ENCODE results near the gene TRA2A. TPM values are rescaled to one million over a fixed set of nuclear protein-coding genes. Genes with fewer than 3 reads are reported as not detected.

Gene TRA2A
- total RNA-seq, 1 experiment from 2014 or later = 169 TPM

DNA sequence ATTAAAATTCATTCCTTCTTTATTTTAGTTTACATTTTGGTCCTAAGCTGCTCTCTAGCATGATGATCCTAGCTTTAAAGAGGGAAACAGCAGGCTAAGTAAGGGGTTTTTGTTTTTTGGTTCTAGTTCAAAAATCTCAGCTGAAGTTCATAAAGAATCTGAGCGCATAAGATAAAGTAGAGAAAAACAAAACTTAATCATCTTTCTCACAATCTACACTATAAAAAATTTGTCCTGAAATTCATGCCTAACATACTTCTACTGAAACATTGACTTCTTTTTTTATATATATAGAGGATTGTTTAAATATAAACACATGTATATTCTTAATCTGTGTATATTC is 54.7 kb downstream of the TRA2A start:
- WGBS (ENCODE audit: extremely low coverage, insufficient read length, low lambda C conversion rate) = no CpG with 5 or more reads among the region's 1 CpG

More for the DNA sequence above, 54.7 kb downstream of the TRA2A start:
- H3K27me3 ChIP-seq (ENCODE audit: insufficient read depth, low read length) = no peaks in the 10 kb centered on the region
- no peak overlapping the region for H3K23ac ChIP-seq (ENCODE audit: insufficient read length, low read depth, low read length)
- no peak overlapping the region for H4K5ac ChIP-seq (ENCODE audit: insufficient read length, low read depth, low read length)
- H3K27ac ChIP-seq (ENCODE audit: insufficient read length, low read depth, low read length) = no peak overlapping the region
- H3K23me2 ChIP-seq (ENCODE audit: insufficient read length, low read depth, low read length, poor library complexity, severe bottlenecking) = peaks cover 14% of the 10 kb centered on the region
- no peak overlapping the region for H2AK5ac ChIP-seq (ENCODE audit: insufficient read length, low read length)
- no peak overlapping the region for H3K14ac ChIP-seq (ENCODE audit: insufficient read depth, low read length)
- DNase-seq = no peak
- H2AFZ ChIP-seq (ENCODE audit: low read length) = no peak overlapping the region
- no peaks in the 10 kb centered on the region; a peak in 1 of 5 replicates for H3K9me3 Mint-ChIP-seq
- no peaks in the 10 kb centered on the region for H4K20me1 ChIP-seq (ENCODE audit: control insufficient read depth, insufficient read depth, insufficient read length)
- peak overlapping the region; percentile 91 for H3K4me3 Mint-ChIP-seq
- H3K4me1 ChIP-seq (ENCODE audit: insufficient read depth, low read length) = peaks cover 2% of the 10 kb centered on the region; the same call in 1 of the 2 replicates
- peak overlapping the region in 2 of 3 experiments; percentile 84 to 93; a peak in 3 of 7 replicates for H3K27ac Mint-ChIP-seq
- H3K36me3 Mint-ChIP-seq (ENCODE audit: insufficient read depth in 1 of 3, low read depth in 3 of 3) = peaks cover 0 to 3% (median 2%) of the 10 kb centered on the region in 3 experiments; a peak in 5 of 7 replicates
- H3K4ac ChIP-seq (ENCODE audit: low read depth, low read length) = no peak overlapping the region
- no peak overlapping the region for H2BK20ac ChIP-seq (ENCODE audit: low read depth, low read length, poor library complexity, severe bottlenecking)
- peaks cover 12% of the 10 kb centered on the region; the same call in 1 of the 2 replicates for H3K79me2 ChIP-seq (ENCODE audit: insufficient read depth, low read length)
- H3K27me3 Mint-ChIP-seq (ENCODE audit: low read depth) = no peaks in the 10 kb centered on the region
- no peaks in the 10 kb centered on the region for H3K9me3 ChIP-seq (ENCODE audit: control insufficient read depth, low read depth, low read length)
- no peak overlapping the region for H3K56ac ChIP-seq (ENCODE audit: insufficient read length, low read depth, low read length)
- no peaks in the 10 kb centered on the region for H3K79me1 ChIP-seq (ENCODE audit: insufficient read depth, low read depth, low read length, poor library complexity, severe bottlenecking)
- peak overlapping the region; percentile 90 for H3K4me2 ChIP-seq (ENCODE audit: insufficient read depth, insufficient read length, low read length)
- peaks cover 33 to 40% of the 10 kb centered on the region in 2 experiments for H3K4me1 Mint-ChIP-seq
- no peak overlapping the region for H4K91ac ChIP-seq (ENCODE audit: insufficient read length, low read depth, low read length)
- H2BK12ac ChIP-seq (ENCODE audit: insufficient read length, low read depth, low read length) = no peak overlapping the region
- H2BK15ac ChIP-seq (ENCODE audit: low read depth, low read length) = no peak overlapping the region
- no peak overlapping the region for H3T11ph ChIP-seq (ENCODE audit: low read length)
- no peak overlapping the region for H4K8ac ChIP-seq (replicated peaks; ENCODE audit: insufficient read length, low read depth, low read length)
- H2BK120ac ChIP-seq (ENCODE audit: low read depth, low read length, poor library complexity, severe bottlenecking) = no peak overlapping the region
- H3K9ac ChIP-seq (ENCODE audit: extremely low read depth, insufficient read length, low read length) = no peak overlapping the region
- no peak overlapping the region for H3K18ac ChIP-seq (ENCODE audit: insufficient read length, low read depth, low read length)
- TF ChIP-seq, protein P1, sequence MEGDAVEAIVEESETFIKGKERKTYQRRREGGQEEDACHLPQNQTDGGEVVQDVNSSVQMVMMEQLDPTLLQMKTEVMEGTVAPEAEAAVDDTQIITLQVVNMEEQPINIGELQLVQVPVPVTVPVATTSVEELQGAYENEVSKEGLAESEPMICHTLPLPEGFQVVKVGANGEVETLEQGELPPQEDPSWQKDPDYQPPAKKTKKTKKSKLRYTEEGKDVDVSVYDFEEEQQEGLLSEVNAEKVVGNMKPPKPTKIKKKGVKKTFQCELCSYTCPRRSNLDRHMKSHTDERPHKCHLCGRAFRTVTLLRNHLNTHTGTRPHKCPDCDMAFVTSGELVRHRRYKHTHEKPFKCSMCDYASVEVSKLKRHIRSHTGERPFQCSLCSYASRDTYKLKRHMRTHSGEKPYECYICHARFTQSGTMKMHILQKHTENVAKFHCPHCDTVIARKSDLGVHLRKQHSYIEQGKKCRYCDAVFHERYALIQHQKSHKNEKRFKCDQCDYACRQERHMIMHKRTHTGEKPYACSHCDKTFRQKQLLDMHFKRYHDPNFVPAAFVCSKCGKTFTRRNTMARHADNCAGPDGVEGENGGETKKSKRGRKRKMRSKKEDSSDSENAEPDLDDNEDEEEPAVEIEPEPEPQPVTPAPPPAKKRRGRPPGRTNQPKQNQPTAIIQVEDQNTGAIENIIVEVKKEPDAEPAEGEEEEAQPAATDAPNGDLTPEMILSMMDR (conservative IDR thresholded peaks at IDR 0.05) = no peak
- no peak overlapping the region for H2BK5ac ChIP-seq (ENCODE audit: insufficient read length, low read length)
